Germinal center (tissue), 1 donor: ENCODE results near the gene CRADD.
"Not testable (repeated sequence)": the region's sequence is repeated elsewhere in the genome, so short reads cannot be mapped to it uniquely, and the experiment has no call there.

ENCODE experiments used
- DNase-seq: peaks from one replicate; pipeline ENCODE4 v3.0.0; 2012; ENCODE audit warnings: mixed read lengths, low spot score

Gene CRADD

GRCh38 chr12:93677195-93678064, at the start of gene CRADD:
Gene CRADD (plus strand): TSS chr12:93677375.
- peak; percentile 84 for DNase-seq

- DNase-seq: no peak
These were observed 44.8 kb upstream of the CRADD start for GRCh38 chr12:93632383-93632782.

- no peak for DNase-seq
These were observed 42.8 kb upstream of the CRADD start for GRCh38 chr12:93634416-93634815.

GRCh38 chr12:93636708-93637107, 40.5 kb upstream of the CRADD start:
- no peak for DNase-seq

- no peak for DNase-seq
These were observed 39.1 kb upstream of the CRADD start for GRCh38 chr12:93638095-93638494.

- DNase-seq: no peak
These were observed 38.2 kb upstream of the CRADD start for GRCh38 chr12:93638954-93639353.

GRCh38 chr12:93639406-93639805, 37.8 kb upstream of the CRADD start:
- DNase-seq: no peak

GRCh38 chr12:93641380-93641779, 35.8 kb upstream of the CRADD start:
- DNase-seq: not testable (repeated sequence)

- no peak for DNase-seq
These were observed 34.4 kb upstream of the CRADD start for GRCh38 chr12:93642751-93643150.

- DNase-seq: no peak
These were observed 31.5 kb upstream of the CRADD start for GRCh38 chr12:93645702-93646101.

- no peak for DNase-seq
These were observed 26.5 kb upstream of the CRADD start for GRCh38 chr12:93650626-93651025.

- DNase-seq: peak; percentile 35
These were observed 24.1 kb upstream of the CRADD start for GRCh38 chr12:93653079-93653478.

- DNase-seq: no peak
These were observed 23.5 kb upstream of the CRADD start for GRCh38 chr12:93653712-93654111.

- DNase-seq: no peak
These were observed 22.8 kb upstream of the CRADD start for GRCh38 chr12:93654421-93654820.

GRCh38 chr12:93657071-93657470, 20.1 kb upstream of the CRADD start:
- no peak for DNase-seq

- no peak for DNase-seq
These were observed 16.2 kb upstream of the CRADD start for GRCh38 chr12:93661021-93661420.

- no peak for DNase-seq
These were observed 14.0 kb upstream of the CRADD start for GRCh38 chr12:93663006-93663728.

- no peak for DNase-seq
These were observed 13.5 kb upstream of the CRADD start for GRCh38 chr12:93663729-93664084.

- no peak for DNase-seq
These were observed 12.5 kb upstream of the CRADD start for GRCh38 chr12:93664573-93665138.

- DNase-seq: no peak
These were observed 9.5 kb upstream of the CRADD start for GRCh38 chr12:93667672-93668071.

GRCh38 chr12:93668919-93669418, 8.2 kb upstream of the CRADD start:
- DNase-seq: no peak

GRCh38 chr12:93669452-93669851, 7.7 kb upstream of the CRADD start:
- no peak for DNase-seq

- no peak for DNase-seq
These were observed 7.1 kb upstream of the CRADD start for GRCh38 chr12:93670104-93670503.
